Right cardiac atrium (tissue), 5 donors: ENCODE measurements around the gene ATG10. TPM values are rescaled to one million over a fixed set of nuclear protein-coding genes. Genes with fewer than 3 reads are reported as not detected.
"Not testable (repeated sequence)": the region's sequence is repeated elsewhere in the genome, so short reads cannot be mapped to it uniquely, and the experiment has no call there.

Experiments used
- ATAC-seq, 2 donors: fragments of 200-7000 bp; cut with Tn5 transposase; one replicate each; pipeline versions ENCODE4 v1.8.0 to v1.9.1; 2020; ENCODE audit warnings: moderate library complexity in 2 of 2, mild to moderate bottlenecking in 1 of 2
- DNase-seq, 3 donors: peaks; one replicate each; pipeline ENCODE4 v3.0.0-alpha.2; 2020
- H3K27ac ChIP-seq: one replicate; pipeline ENCODE4 v1.5.1; 2013; ENCODE audit warnings: mild to moderate bottlenecking, low read length, control low read depth, moderate library complexity
- H3K27me3 ChIP-seq: one replicate; pipeline ENCODE4 v1.6.1; 2013; ENCODE audit not compliant: control insufficient read depth, insufficient read depth
- H3K4me1 ChIP-seq: one replicate; pipeline ENCODE4 v1.6.1; 2013; ENCODE audit warnings: low read length; ENCODE audit not compliant: control insufficient read depth, insufficient read depth
- H3K4me3 ChIP-seq: one replicate; pipeline ENCODE4 v1.5.1; 2013; ENCODE audit warnings: low read length, control low read depth
- H3K9me3 ChIP-seq: one replicate; pipeline ENCODE4 v1.6.1; 2013; ENCODE audit warnings: low read length; ENCODE audit not compliant: control insufficient read depth
- WGBS: extraction: QIAGEN DNeasy Blood & Tissue Kit; methylation state at CpG from one replicate; pipeline ENCODE4 v1.1.7; 2013; 5-methylcytosine and 5-hydroxymethylcytosine counted together
- intact Hi-C, 4 donors: fragments of 100-400 bp; cut with DNase I; formaldehyde crosslinking; loops; one replicate each; pipeline versions ENCODE4 v1.11.0 to v1.14.0; 2022 to 2023
- polyA plus RNA-seq: library from polyadenylated mRNA; stranded (reverse); fragments of 200-250 nt; gene quantifications from one replicate; pipeline ENCODE4 v1.2.3, GENCODE V29; 2013
- total RNA-seq, 4 donors: library from RNA; stranded (reverse); fragmentation: NEBNext Ultra II Directional; extraction: Animal tissue kit (Norgen Biotek cat#: 25700); gene quantifications; one replicate each; pipeline ENCODE4 v1.2.1, GENCODE V29; 2021
- donor health status: healthy with polysubstance abuse.
- donor health status: DM: no; HTN: yes; CAD: no.
- donor health status: DM: no; HTN: no; CAD: no.
- donor health status: DM: no; HTN: yes; CAD: no; lungs with severe emphysema.
- donor health status: DM: yes; HTN: yes; CAD: no.

ATG10 gene
- total and polyA plus RNA-seq, 5 donors = 4.8 to 7.6 (median 5.3) TPM

DNA sequence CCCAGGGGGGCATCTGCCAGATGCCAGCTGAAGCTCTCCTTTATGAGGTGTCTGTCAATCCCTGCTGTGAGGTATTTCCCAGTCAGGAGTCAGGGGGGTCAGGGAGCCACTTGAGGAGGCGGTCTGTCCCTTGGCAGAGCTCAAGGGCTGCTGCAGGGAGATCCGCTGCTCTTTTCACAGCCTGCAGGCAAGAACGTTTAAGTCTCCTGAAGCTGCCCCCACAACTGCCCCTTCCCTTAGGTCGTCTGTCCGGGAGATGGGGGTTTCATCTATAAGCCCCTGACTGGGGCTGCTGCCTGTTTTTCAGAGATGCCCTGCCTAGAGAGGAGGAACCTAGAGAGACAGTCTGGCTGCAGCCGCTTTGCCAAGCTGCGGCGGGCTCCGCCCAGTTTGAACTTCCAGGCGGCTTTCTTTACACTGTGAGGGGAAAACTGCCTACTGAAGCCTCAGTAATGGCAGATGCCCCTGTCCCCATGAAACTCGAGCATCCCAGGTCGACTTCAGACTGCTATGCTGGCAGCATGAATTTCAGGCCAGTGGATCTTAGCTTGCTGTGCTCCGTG, 158.0 kb downstream of the ATG10 start:
- H3K27ac ChIP-seq = no peak overlapping the region
- no peak overlapping the region for H3K4me3 ChIP-seq
- no peaks in the 10 kb centered on the region for H3K4me1 ChIP-seq
- 84% methylated on average over 13 of the region's 13 CpGs for WGBS
- no peak for DNase-seq
- ATAC-seq = no peak
- no peaks in the 10 kb centered on the region for H3K27me3 ChIP-seq
- no peaks in the 10 kb centered on the region for H3K9me3 ChIP-seq
- intact Hi-C loops = no loop called here

DNA sequence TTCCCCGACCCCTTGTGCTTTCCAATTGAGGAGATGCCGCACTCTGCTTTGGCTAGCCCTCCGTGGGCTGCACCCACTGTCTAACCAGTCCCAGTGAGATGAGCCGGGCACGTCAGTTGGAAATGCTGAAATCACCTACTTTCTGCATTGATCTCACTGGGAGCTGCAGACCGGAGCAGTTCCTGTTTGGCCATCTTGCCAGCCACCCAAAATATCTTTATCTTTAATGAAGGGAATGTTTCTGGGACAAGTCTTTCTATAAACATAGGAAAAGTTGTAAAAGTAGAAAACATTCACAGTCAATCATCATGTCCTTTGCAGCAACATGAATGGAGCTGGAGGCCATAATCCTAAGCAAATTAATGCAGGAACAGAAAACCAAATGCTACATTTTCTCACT, 158.8 kb downstream of the ATG10 start:
- Histone ChIP-seq H3K4me3 (no peak overlapping the region), H3K9me3 (no peaks in the 10 kb centered on the region), H3K27ac (no peak overlapping the region), H3K27me3 (no peaks in the 10 kb centered on the region), H3K4me1 (no peaks in the 10 kb centered on the region)
- intact Hi-C loops = no loop called here
- WGBS = 88% methylated on average over 6 of the region's 6 CpGs
- DNase-seq = no peak
- no peak for ATAC-seq

DNA sequence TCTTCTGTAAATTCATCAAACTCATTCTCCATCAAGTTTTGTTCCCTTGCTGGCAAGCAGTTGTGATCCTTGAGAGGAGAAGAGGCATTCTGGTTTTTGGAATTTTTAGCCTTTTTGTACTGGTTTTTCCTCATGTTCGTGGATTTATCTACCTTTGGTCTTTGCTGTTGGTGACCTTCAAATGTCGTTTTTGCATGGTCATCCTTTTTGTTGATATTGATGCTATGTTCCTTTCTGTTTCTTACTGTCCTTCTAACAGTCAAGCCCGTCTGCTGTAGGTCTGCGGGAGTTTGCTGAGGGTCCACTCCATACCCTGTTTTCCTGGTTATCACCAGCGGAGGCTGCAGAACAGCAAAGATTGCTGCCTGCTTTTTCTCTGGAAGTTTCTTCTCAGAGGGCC, 165.4 kb downstream of the ATG10 start:
- WGBS = 96% methylated on average over 5 of the region's 5 CpGs
- intact Hi-C loops = no loop called here
- Histone ChIP-seq H3K4me1 (no peaks in the 10 kb centered on the region), H3K27me3 (no peaks in the 10 kb centered on the region), H3K9me3 (no peaks in the 10 kb centered on the region), H3K27ac (no peak overlapping the region), H3K4me3 (no peak overlapping the region)
- DNase-seq = no peak
- ATAC-seq = no peak

DNA sequence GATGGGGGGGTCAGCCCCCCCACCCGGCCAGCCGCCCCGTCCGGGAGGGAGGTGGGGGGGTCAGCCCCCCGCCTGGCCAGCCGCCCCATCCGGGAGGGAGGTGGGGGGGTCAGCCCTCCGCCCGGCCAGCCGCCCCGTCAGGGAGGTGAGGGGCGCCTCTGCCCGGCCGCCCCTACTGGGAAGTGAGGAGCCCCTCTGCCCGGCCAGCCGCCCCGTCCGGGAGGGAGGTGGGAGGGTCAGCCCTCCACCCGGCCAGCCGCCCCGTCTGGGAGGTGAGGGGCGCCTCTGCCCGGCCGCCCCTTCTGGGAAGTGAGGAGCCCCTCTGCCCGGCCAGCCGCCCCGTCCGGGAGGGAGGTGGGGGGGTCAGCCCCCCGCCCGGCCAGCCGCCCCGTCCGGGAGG, 168.0 kb downstream of the ATG10 start:
- H3K9me3 ChIP-seq, H3K27me3 ChIP-seq, H3K4me1 ChIP-seq, H3K27ac ChIP-seq, intact Hi-C loops, ATAC-seq, H3K4me3 ChIP-seq: not testable (repeated sequence)
- peak in 1 of 3 donors; percentile 31 for DNase-seq
- WGBS = 89% methylated on average over 3 of the region's 33 CpGs

DNA sequence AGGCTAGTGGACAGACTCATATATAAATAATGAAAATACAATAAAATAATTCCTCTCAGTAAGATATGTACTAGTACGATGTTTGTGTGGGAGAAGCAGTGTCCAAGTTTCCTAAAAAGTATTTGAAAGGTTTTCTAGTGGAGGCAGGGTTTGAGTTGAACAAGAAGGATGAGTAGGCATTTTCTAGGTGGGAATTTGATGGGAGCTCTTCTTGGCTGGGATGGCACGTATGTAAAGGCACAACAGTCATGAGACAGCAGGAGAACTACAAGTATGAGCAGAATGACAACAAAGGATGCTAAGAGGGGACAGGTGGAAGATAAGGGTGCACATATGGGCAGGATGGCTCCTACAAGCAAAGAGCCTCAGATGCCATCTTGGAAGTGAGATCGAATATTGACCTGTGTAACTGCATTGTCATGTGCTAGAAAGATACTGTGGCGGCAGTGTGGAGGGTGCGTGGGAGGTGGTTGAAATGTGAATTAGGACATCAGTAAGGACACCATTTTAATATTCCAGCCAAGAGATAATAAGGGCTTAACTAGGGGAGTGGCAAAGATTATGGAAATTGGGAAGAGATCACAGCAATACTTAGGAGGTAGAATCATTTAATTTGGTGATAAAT, 170.5 kb downstream of the ATG10 start:
- WGBS = 95% methylated on average over 5 of the region's 5 CpGs

DNA sequence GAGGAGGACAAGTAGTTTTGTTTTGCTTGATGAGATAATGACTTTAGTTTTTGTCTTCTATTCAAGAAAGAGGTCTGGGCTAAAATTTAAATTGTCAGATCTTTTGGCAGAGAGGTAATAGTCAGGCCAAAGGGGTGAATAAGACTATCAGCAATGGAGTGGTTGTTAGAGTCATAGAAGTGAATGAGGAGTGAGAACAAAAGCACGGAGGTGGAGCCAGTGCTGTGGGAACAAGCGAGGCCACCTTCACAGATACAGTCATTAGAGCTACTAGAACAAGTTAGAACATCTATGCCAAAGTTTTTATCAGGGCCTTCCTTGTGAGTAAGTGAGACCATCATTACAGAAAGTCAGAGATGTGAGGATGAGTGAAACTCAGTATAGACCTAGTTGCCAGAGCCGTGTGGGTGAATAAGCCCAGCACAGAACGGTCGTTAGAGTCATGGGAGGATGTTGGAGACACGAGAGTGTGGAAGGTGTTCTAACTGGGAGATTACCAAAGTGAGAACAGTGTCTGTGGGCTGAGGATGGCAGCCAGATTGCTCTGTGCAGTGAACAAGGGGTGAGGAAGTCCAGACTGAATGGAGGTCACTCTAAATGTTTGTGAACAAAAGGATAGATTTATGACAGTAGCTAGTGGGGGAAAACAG, 171.2 kb downstream of the ATG10 start:
- no peak for ATAC-seq
- WGBS = 79% methylated on average over 6 of the region's 6 CpGs
- Histone ChIP-seq H3K27ac (no peak overlapping the region), H3K9me3 (no peaks in the 10 kb centered on the region), H3K4me1 (peaks cover 2% of the 10 kb centered on the region), H3K4me3 (no peak overlapping the region), H3K27me3 (no peaks in the 10 kb centered on the region)
- intact Hi-C loops = no loop called here
- DNase-seq = no peak

More for the DNA sequence above, 170.5 kb downstream of the ATG10 start:
- DNase-seq (no peak), ATAC-seq (no peak)
- Histone ChIP-seq H3K4me3 (no peak overlapping the region), H3K4me1 (peaks cover 2% of the 10 kb centered on the region), H3K27ac (no peak overlapping the region), H3K27me3 (no peaks in the 10 kb centered on the region), H3K9me3 (no peaks in the 10 kb centered on the region)
- intact Hi-C loops = no loop called here

DNA sequence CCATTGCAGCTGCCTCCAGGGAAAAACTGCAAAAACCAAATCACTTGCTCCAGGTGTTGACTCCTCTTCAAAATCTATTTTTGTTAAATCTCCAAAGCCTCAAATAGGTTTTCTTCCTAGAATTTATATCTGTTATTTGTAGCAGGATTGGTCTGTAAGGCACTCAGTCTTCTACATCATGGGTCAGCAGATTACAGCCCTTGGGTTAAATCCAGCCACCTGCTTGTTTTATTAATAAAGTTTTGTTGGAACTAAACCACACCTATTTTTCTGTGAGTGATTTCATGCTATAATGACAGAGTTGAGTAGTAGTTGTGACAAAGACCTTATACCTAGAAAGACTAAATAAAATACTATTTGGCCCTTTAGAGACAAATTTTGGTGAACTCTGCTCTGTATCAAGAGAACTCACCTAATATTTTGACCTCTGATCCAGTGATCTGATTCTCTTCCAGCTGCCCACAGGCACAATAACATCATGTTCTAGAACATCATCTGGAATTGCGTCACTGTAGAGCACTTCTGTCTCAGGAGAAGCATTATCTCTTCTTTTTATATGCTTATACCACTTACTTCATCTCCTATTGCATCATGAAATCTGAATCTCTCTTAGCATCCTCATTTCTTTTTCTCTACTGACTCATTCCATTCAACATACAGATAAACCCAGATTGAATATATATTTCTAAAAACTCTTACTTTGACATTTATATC, 176.2 kb downstream of the ATG10 start:
- no peaks in the 10 kb centered on the region for H3K9me3 ChIP-seq
- no peaks in the 10 kb centered on the region for H3K27me3 ChIP-seq
- intact Hi-C loops = no loop called here
- H3K4me3 ChIP-seq = no peak overlapping the region
- ATAC-seq = peak; percentile 65 to 73
- H3K4me1 ChIP-seq = peaks cover 4% of the 10 kb centered on the region
- 65% methylated on average over 1 of the region's 1 CpG for WGBS
- H3K27ac ChIP-seq = no peak overlapping the region
- no peak for DNase-seq

DNA sequence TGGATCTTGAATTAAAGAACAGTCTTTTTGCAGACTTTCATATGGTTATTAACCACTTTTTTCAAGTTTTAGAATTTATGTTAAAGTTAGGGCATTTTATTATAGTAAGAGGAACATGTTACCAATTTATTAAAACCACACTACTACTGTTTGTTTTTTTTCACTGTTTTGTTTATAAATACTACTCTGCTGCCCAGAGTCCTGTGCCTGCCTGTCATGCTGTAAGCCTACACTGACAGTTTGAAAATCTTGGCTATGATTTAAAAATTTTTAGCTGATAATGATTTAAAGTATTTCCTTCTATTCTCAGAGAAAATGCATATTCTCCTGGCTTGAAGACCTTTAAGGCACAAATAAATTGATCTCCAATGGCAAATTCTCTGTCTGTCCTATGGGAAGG, 177.6 kb downstream of the ATG10 start:
- intact Hi-C loops = no loop called here
- no peak overlapping the region for H3K4me3 ChIP-seq
- no peaks in the 10 kb centered on the region for H3K9me3 ChIP-seq
- no peak overlapping the region for H3K27ac ChIP-seq
- peaks cover 2% of the 10 kb centered on the region for H3K4me1 ChIP-seq
- DNase-seq (no peak), ATAC-seq (no peak)
- H3K27me3 ChIP-seq = no peaks in the 10 kb centered on the region

DNA sequence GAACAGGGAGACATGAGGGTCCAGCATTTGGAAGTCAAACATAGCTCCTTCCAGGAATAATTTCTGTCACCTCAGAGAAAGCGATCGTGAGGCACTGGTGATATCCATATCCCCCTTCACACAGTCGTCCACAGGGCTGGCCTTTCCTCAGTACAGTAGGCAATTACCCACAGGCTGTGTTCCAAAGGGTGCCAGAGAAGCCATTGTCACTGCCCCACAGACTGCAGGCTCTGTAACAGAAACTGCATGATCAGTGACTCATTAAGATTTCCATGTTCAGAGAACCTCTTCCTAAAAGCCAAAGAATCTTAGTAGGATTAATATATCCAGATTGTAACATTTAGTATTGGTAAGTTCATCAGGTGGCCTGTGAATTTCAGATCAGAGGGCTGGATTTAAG, 178.7 kb downstream of the ATG10 start:
- H3K27ac ChIP-seq = no peak overlapping the region
- ATAC-seq = no peak

DNA sequence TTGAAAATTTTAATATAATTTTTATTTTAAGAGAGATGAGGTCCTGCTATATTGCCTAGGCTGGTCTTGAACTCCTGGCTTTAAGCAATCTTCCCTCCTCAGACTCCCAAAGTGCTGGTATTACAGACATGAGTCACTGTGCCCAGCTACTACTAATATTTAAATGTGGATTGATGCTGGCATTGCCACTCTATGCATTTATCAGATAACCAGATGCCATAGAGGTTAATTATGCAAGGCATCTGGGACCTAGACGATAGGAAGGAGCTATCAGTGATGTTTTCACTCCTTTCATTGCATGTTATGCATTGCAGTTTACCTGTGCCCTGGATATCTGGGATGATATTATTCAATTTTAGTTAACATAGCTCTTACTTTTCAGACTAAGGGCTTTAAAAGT, 179.4 kb downstream of the ATG10 start:
- H3K27ac ChIP-seq = no peak overlapping the region
- WGBS = 72% methylated on average over 1 of the region's 1 CpG

More for the DNA sequence above, 178.7 kb downstream of the ATG10 start:
- Histone ChIP-seq H3K4me3 (no peak overlapping the region), H3K4me1 (peaks cover 2% of the 10 kb centered on the region), H3K27me3 (no peaks in the 10 kb centered on the region), H3K9me3 (no peaks in the 10 kb centered on the region)
- no peak for DNase-seq
- intact Hi-C loops = no loop called here
- WGBS = 69% methylated on average over 3 of the region's 3 CpGs

DNA sequence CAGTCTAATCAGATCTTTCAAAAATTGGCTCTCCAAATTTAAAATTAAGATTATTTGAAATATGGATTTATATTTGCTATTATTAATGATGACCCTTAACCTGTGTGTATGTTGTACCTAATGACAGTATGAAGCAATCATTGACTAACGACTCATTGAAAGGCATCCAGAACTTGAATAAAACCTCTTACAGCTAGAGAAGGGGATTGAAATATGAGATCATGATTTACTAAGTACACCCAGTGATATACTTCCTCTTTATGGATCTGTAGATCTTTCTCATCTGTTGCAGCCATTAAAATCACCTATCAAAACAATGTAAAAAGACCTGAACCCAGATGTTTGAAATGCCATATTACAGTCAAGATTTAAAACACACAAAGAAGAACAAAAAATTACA, 179.8 kb downstream of the ATG10 start:
- no peak overlapping the region for H3K27ac ChIP-seq
- intact Hi-C loops = no loop called here
- H3K4me1 ChIP-seq = peaks cover 2% of the 10 kb centered on the region
- DNase-seq = no peak
- H3K27me3 ChIP-seq = no peaks in the 10 kb centered on the region
- WGBS = 75% methylated on average over 1 of the region's 1 CpG
- H3K9me3 ChIP-seq = no peaks in the 10 kb centered on the region
- no peak for ATAC-seq
- H3K4me3 ChIP-seq = no peak overlapping the region

More for the DNA sequence above, 179.4 kb downstream of the ATG10 start:
- DNase-seq (no peak), ATAC-seq (no peak)
- H3K9me3 ChIP-seq = no peaks in the 10 kb centered on the region
- H3K27me3 ChIP-seq = no peaks in the 10 kb centered on the region
- peaks cover 2% of the 10 kb centered on the region for H3K4me1 ChIP-seq
- no peak overlapping the region for H3K4me3 ChIP-seq
- intact Hi-C loops = no loop called here
